ENCODE data around the gene NXPH4. TPM values are rescaled to one million over a fixed set of nuclear protein-coding genes. Genes with fewer than 3 reads are reported as not detected.

Gene NXPH4
- total RNA-seq, 2 experiments from 2014 or later, result 5.3 to 10.5 TPM

- Histone ChIP-seq H3K9me2 (ENCODE audit: insufficient read depth, low read length) (no peaks in the 10 kb centered on the region), H2AFZ (ENCODE audit: low read length) (peak within 1 kb of the TSS; percentile 83), H3K4me1 (ENCODE audit: insufficient read depth, low read length, poor library complexity, severe bottlenecking) (peaks cover 66% of the 10 kb centered on the region), H4K20me1 (ENCODE audit: insufficient read depth, low read length) (peaks cover 15% of the 10 kb centered on the region; the same call in 1 of the 2 replicates), H3K4me2 (ENCODE audit: low read length) (peak within 1 kb of the TSS; percentile 91), H3K4me3 (ENCODE audit: low read depth, low read length, poor library complexity, severe bottlenecking) (peak within 1 kb of the TSS; percentile 83), H3K79me2 (ENCODE audit: insufficient read depth, low read depth, low read length) (peaks cover 22% of the 10 kb centered on the region), H3K36me3 (ENCODE audit: insufficient read depth, low read length) (peaks cover 47% of the 10 kb centered on the region), H3K9me3 (ENCODE audit: low read length) (no peaks in the 10 kb centered on the region), H3K27ac (ENCODE audit: low read depth, low read length, poor library complexity, severe bottlenecking) (peak within 1 kb of the TSS; percentile 61)
- CTCF ChIA-PET (ENCODE audit: unreplicated experiment), result interaction anchor here (0.6 to 2.7 kb wide), 8 partner anchors 9 to 604 kb away, joined by 3 to 18 read pairs (median 4); no protein-coding TSS in a partner anchor
- POLR2A ChIA-PET, result interaction anchor here (0.6 to 4.7 kb wide), 14 partner anchors 10 to 1256 kb away, joined by 3 to 69 read pairs (median 3); partner anchors contain the start of genes CYP27B1, INHBE and RAB5B
- DNase-seq (ENCODE audit: low spot score), result peak; percentile 99
- intact Hi-C loops (cut with micrococcal nuclease; ENCODE audit: unreplicated experiment), result loop anchor here (1.0 kb wide), 1 partner anchor 14 kb away; the partner anchor contains the start of gene NXPH4
- TF ChIP-seq EZH2phosphoT487 (IDR thresholded peaks at IDR 0.05; ENCODE audit: borderline replicate concordance, low read depth, low read length) (no peak), CTCF (conservative IDR thresholded peaks at IDR 0.05; ENCODE audit: low read length) (no peak)
- BruUV-seq (replicated peaks), result TSS peak; percentile 62
Observed at GRCh38 chr12:57229634-57230380, 13.2 kb downstream of the NXPH4 start, which contains the start of gene SHMT2. SHMT2 (plus strand) TSS chr12:57229711; CDS start chr12:57229779, 68 bp downstream.

GRCh38 chr12:57230381-57231155 lies 14.0 kb downstream of the NXPH4 start:
- peak overlapping the region; percentile 61 for H3K27ac ChIP-seq (ENCODE audit: low read depth, low read length, poor library complexity, severe bottlenecking)
- BruUV-seq (replicated peaks), result no TSS peak
- peak overlapping the region; percentile 83 for H3K4me3 ChIP-seq (ENCODE audit: low read depth, low read length, poor library complexity, severe bottlenecking)

More at GRCh38 chr12:57230381-57231155, 14.0 kb downstream of the NXPH4 start:
- peaks cover 53% of the 10 kb centered on the region for H3K36me3 ChIP-seq (ENCODE audit: insufficient read depth, low read length)
- peak overlapping the region; percentile 91 for H3K4me2 ChIP-seq (ENCODE audit: low read length)
- no peaks in the 10 kb centered on the region for H3K9me3 ChIP-seq (ENCODE audit: low read length)
- H3K79me2 ChIP-seq (ENCODE audit: insufficient read depth, low read depth, low read length), result peaks cover 22% of the 10 kb centered on the region
- ChIA-PET CTCF (ENCODE audit: unreplicated experiment) (interaction anchor here (0.6 to 2.7 kb wide), 7 partner anchors 8 to 605 kb away, joined by 3 to 18 read pairs (median 4); no protein-coding TSS in a partner anchor), POLR2A (interaction anchor here (0.9 to 4.7 kb wide), 6 partner anchors 11 to 230 kb away, joined by 3 to 69 read pairs (median 4); partner anchors contain the start of gene INHBE)
- DNase-seq (ENCODE audit: low spot score), result no peak
- TF ChIP-seq CTCF (conservative IDR thresholded peaks at IDR 0.05; ENCODE audit: low read length), result no peak
- no peak for TF ChIP-seq EZH2phosphoT487 (IDR thresholded peaks at IDR 0.05; ENCODE audit: borderline replicate concordance, low read depth, low read length)
- intact Hi-C loops (cut with micrococcal nuclease; ENCODE audit: unreplicated experiment), result no loop called here
- no peaks in the 10 kb centered on the region for H3K9me2 ChIP-seq (ENCODE audit: insufficient read depth, low read length)
- peaks cover 15% of the 10 kb centered on the region; the same call in 1 of the 2 replicates for H4K20me1 ChIP-seq (ENCODE audit: insufficient read depth, low read length)
- H2AFZ ChIP-seq (ENCODE audit: low read length), result no peak overlapping the region
- peaks cover 59% of the 10 kb centered on the region for H3K4me1 ChIP-seq (ENCODE audit: insufficient read depth, low read length, poor library complexity, severe bottlenecking)
